HK-2 (cell line): ENCODE measurements around the gene KIF18B.

ENCODE experiments used
- DNase-seq: peaks from one replicate; pipeline ENCODE4 v3.0.0-alpha.2; 2018; ENCODE audit not compliant: unreplicated experiment

Gene KIF18B

GRCh38 chr17:44918006-44918405 is 29.6 kb downstream of the KIF18B start:
- DNase-seq, result no peak

- DNase-seq, result no peak
Measured at GRCh38 chr17:44917456-44917855, 30.1 kb downstream of the KIF18B start.

GRCh38 chr17:44916781-44917241 is 30.8 kb downstream of the KIF18B start:
- peak; percentile 35 for DNase-seq

- DNase-seq, result no peak
Measured at GRCh38 chr17:44915862-44916780, 31.5 kb downstream of the KIF18B start.

GRCh38 chr17:44915321-44915726 is 32.2 kb downstream of the KIF18B start, which contains the start of gene GFAP:
TSS of gene GFAP (minus strand) at chr17:44915500. CDS start at chr17:44915486, 14 bp downstream.
- no peak for DNase-seq

GRCh38 chr17:44914698-44915271 is 32.8 kb downstream of the KIF18B start:
- no peak for DNase-seq

- no peak for DNase-seq
Measured at GRCh38 chr17:44914148-44914547, 33.4 kb downstream of the KIF18B start.

- DNase-seq, result no peak
Measured at GRCh38 chr17:44913676-44914075, 33.9 kb downstream of the KIF18B start.

GRCh38 chr17:44912763-44913544 is 34.6 kb downstream of the KIF18B start:
- no peak for DNase-seq

- no peak for DNase-seq
Measured at GRCh38 chr17:44911133-44912001, 36.2 kb downstream of the KIF18B start.

GRCh38 chr17:44910231-44911106 is 37.1 kb downstream of the KIF18B start:
- DNase-seq, result no peak

- peak; percentile 90 for DNase-seq
Measured at GRCh38 chr17:44909681-44910144, 37.9 kb downstream of the KIF18B start.

- no peak for DNase-seq
Measured at GRCh38 chr17:44908761-44909326, 38.7 kb downstream of the KIF18B start.

- DNase-seq, result no peak
Measured at GRCh38 chr17:44907729-44908470, 39.7 kb downstream of the KIF18B start.

GRCh38 chr17:44906763-44907728 is 40.5 kb downstream of the KIF18B start:
- no peak for DNase-seq

- peak; percentile 75 for DNase-seq
Measured at GRCh38 chr17:44906010-44906646, 41.4 kb downstream of the KIF18B start.
